HG02884 (cell line): ENCODE measurements around the gene CFAP92.
"Not testable (repeated sequence)": the region's sequence is repeated elsewhere in the genome, so short reads cannot be mapped to it uniquely, and the experiment has no call there.

Source experiments
- ATAC-seq: cut with Tn5 transposase; IDR thresholded peaks from one replicate; pipeline ENCODE4 v1.9.1; 2021; ENCODE audit warnings: mild to moderate bottlenecking, moderate library complexity; ENCODE audit not compliant: unreplicated experiment

Gene CFAP92

DNA sequence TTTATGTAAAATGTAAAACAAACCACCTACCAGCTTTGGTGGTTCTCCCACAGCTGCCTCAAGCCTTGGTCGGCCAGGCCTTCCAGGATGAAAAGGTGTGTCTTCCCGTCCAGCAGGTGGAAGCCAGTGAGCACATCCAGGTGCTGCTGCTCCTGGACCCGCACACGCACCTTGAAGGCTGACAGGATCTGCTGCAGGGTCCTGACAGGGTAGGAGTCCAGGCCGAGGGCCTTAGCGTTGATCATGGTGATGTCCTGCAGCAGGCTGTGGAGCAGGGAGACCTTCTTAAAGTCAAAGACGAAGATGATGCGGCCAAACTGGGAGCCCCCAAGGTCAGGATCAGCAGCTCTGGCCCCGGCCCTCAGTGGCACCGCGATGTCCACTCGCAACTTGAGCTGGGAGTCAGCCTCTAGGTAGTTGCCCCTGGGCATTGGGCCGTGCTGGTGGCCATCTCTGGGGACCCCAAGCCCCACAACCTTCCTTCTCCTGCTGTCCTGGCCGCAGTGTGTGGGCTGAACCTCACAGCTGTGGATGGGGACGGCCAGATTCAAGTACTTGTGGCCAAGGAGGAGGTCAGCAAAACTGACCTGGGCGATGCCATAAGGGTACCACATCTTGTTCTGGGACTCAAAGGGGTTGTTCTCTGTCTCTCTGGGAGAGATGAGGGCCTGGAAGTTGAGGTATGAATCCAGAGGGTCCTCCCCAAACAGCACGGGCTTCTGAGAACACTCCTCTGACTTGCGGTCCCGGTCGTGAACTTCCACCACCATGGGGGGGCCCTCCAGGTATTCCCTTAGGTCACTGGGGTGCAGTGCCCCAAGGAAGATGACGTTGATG is 48.6 kb downstream of the CFAP92 start:
- no peak for ATAC-seq

- no peak for ATAC-seq
Measured at GRCh38 chr3:128942161-128942952, 51.5 kb downstream of the CFAP92 start.

GRCh38 chr3:128940252-128940651 is 53.6 kb downstream of the CFAP92 start:
- ATAC-seq: no peak

GRCh38 chr3:128936341-128936740 is 57.5 kb downstream of the CFAP92 start:
- no peak for ATAC-seq

DNA sequence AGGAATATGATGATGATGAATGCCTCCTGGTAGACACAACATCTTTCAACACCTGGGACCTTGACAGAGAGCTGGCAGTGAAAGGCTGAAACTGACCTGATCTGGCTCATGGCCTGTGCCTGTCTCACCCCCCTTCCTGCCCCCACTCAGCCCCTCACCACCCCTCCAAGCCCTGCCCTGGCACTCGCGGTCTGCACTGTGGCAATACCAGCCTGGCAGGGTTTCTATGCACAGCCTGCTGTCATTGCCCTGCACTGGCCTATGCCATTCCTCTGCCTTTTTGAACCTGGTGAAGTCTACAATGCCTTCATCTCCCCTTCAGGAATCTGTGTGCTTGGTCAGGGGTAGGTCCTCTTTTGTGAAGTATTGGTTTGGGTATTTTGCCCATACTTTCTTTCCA is 58.0 kb downstream of the CFAP92 start:
- ATAC-seq: no peak

GRCh38 chr3:128933922-128934253 is 60.0 kb downstream of the CFAP92 start:
- no peak for ATAC-seq

GRCh38 chr3:128933213-128933921 is 60.5 kb downstream of the CFAP92 start:
- ATAC-seq: no peak

DNA sequence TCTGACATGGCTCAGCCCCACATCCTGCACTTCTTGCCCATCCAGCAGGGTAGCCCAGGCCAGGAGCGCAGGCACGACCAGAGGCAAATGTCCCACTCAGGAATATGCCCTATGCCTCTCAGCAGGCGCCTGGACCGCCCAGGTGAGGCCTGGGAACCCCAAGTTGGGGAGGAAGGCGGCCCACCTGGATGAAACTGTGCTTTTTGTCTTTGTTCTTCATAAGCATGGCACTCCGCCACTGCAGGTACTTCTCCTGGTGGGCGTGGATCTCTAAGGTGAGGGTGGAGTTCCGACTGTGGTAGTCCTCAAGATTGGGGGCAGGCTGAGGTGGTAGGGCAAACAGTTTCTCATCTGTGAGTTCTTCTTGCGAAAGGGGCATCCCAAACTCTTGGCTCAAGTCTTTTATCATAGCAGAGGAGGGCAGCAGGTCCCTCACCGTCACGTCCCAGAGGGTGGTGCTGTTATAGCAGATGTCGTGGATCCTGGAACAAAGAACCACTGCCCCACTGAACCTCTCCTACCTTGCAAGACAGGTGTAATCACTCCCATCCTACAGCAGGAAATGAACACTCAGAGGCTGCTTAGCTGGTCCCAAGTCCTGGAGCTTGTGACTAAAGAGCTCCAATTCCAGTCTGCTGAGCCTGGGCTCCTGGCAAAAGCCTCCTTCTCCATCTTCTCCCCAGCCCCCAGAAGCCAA is 61.2 kb downstream of the CFAP92 start:
- no peak for ATAC-seq

- no peak for ATAC-seq
Measured at GRCh38 chr3:128931046-128931445, 62.8 kb downstream of the CFAP92 start.

- ATAC-seq: no peak
Measured at GRCh38 chr3:128929364-128929763, 64.5 kb downstream of the CFAP92 start.

GRCh38 chr3:128923986-128924385 is 69.9 kb downstream of the CFAP92 start:
- not testable (repeated sequence) for ATAC-seq

DNA sequence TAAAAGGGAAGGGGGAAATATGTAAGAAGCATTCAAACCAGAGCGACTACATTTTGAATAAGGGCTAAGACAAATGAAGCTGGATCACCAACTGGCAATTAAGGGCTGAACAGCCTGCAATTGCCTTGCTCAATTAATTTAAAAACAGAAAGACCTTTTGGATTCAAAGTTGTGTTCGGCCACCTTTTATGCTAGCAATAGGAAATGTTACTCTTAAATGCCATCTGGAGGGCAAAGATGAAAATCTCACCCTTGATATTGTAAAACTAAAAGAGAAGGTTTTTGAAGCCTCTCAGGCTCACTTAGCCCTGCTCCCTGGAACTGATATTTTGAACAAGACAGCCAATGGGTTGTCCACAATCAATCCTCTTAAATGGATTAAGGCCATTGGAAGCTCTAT is 70.3 kb downstream of the CFAP92 start:
- no peak for ATAC-seq

GRCh38 chr3:128922804-128923459 is 70.9 kb downstream of the CFAP92 start:
- ATAC-seq: no peak

GRCh38 chr3:128919988-128920387 is 73.9 kb downstream of the CFAP92 start:
- no peak for ATAC-seq

DNA sequence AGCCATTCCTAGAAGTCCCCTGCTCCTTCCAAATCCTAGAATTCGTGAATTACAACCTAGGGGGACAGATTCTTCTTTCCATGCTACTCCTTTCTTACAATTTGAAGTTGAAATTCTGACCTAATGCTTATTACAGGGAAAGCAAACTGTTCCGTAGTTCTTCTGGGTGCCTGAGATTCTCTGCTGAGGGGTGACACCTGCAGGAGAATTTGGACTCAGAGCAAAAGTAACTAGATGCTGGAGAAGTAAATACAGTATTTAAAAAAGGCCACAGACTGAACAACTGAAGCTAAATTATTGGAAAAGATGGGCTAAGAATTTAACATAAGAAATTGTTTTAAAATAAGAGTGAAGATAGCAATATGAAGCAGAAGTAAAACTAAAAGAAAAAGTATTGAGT is 76.6 kb downstream of the CFAP92 start:
- ATAC-seq: no peak

DNA sequence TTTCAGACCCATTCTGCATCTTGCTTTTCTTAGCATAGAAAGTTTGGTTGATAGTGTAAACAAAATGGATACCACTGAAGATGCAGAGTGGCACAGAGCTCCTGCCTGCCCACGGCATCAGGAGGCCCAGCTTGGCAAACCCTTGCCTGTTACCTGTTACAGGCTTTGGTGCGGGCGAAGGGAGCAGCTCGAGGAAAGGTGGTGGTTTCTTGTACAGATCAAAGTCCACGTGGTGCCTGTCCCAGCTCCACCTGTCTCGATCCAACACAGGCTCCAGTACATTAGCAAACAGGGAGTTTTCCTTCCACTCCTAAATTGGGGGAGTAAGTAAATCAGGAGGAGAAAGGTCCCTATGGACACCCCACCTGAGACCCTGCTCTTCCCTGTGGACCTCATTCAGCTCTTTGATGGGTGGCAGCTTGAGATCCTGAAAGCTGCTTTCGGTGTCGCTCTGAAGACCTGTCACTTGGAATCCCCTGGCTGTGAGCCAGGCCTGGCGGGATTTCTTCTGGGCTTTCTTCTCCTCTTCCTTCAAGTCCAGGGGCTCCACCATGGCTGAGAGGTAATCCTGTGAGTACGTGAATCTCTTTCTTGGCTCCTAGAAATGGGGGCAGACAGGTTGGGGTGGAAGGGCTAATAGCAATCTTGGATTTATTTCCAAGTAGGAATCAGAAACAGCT is 78.8 kb downstream of the CFAP92 start:
- ATAC-seq: no peak

DNA sequence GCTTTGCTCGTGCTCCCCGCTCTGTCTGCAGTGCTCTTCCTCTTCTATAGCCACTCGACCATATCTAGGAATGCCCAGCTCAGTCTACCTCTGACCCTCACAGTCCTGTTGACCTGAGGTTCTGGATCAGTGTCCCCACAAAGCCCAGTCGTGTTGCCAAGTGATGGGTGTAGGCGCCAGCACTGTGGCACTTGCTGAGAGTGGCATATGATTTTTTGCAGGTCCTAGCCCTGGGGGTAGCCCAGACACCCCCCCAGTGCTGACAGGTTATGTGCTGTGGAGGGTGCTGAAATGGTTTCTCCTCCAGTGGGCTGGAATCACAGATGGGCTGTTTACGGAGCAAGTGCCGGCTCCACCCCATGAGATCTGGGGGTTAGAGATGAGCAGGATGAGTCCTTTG is 82.0 kb downstream of the CFAP92 start:
- ATAC-seq: no peak

GRCh38 chr3:128910006-128910405 is 83.9 kb downstream of the CFAP92 start:
- no peak for ATAC-seq

DNA sequence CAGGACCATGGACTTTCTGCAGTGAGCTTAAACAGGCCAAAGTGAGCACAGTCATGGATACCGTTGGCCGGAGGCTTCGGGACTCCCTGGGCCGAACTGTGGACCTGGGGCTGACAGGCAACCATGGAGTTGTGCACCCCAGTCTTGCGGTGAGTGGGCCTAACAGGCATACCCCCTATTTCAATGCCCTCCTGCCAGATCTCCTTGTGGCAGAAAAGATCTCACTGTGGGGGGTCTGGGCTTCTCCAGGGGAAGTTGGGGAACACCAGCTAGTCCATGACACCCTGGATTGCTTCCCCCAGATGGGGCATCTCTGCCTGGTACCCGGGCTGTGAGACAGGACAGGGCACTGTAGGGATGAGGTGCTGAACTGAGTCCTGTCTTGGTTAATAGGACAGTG is 84.9 kb downstream of the CFAP92 start:
- no peak for ATAC-seq
